ENCODE results near the gene DNAJC4. TPM values are rescaled to one million over a fixed set of nuclear protein-coding genes. Genes with fewer than 3 reads are reported as not detected.
"Not testable (repeated sequence)": the region's sequence is repeated elsewhere in the genome, so short reads cannot be mapped to it uniquely, and the experiment has no call there.

Gene DNAJC4
- total RNA-seq, 1 donor from 2014 or later: 39.1 TPM

- H3K4me3 Mint-ChIP-seq (ENCODE audit: low read depth): peak overlapping the region; percentile 22
- peaks cover 5% of the 10 kb centered on the region for H3K36me3 Mint-ChIP-seq (ENCODE audit: insufficient read depth)
- peaks cover 11% of the 10 kb centered on the region for H3K4me1 Mint-ChIP-seq (ENCODE audit: low read depth)
- no peaks in the 10 kb centered on the region for H3K9me3 Mint-ChIP-seq (ENCODE audit: low read depth)
- no peaks in the 10 kb centered on the region for H3K27me3 Mint-ChIP-seq
- TF ChIP-seq CTCF (IDR thresholded peaks at IDR 0.05; ENCODE audit: unreplicated experiment): no peak
- H3K27ac Mint-ChIP-seq: no peak overlapping the region
- no peak for DNase-seq (ENCODE audit: low spot score, unreplicated experiment)
These were observed 13.0 kb downstream of the DNAJC4 start for GRCh38 chr11:64243236-64243854.

GRCh38 chr11:64244107-64244506 lies 13.8 kb downstream of the DNAJC4 start:
- peak overlapping the region; percentile 50 for H3K4me3 Mint-ChIP-seq (ENCODE audit: low read depth)
- no peak for TF ChIP-seq CTCF (IDR thresholded peaks at IDR 0.05; ENCODE audit: unreplicated experiment)
- no peaks in the 10 kb centered on the region for H3K9me3 Mint-ChIP-seq (ENCODE audit: low read depth)
- DNase-seq (ENCODE audit: low spot score, unreplicated experiment): no peak
- H3K4me1 Mint-ChIP-seq (ENCODE audit: low read depth): peaks cover 11% of the 10 kb centered on the region
- no peaks in the 10 kb centered on the region for H3K27me3 Mint-ChIP-seq
- H3K27ac Mint-ChIP-seq: no peak overlapping the region
- peaks cover 4% of the 10 kb centered on the region for H3K36me3 Mint-ChIP-seq (ENCODE audit: insufficient read depth)

- Mint-ChIP-seq H3K36me3 (ENCODE audit: insufficient read depth) (peaks cover 4% of the 10 kb centered on the region), H3K27ac (no peak overlapping the region), H3K4me3 (ENCODE audit: low read depth) (peak overlapping the region; percentile 86), H3K4me1 (ENCODE audit: low read depth) (peaks cover 11% of the 10 kb centered on the region), H3K27me3 (peaks cover 2% of the 10 kb centered on the region), H3K9me3 (ENCODE audit: low read depth) (no peaks in the 10 kb centered on the region)
- no peak for DNase-seq (ENCODE audit: low spot score, unreplicated experiment)
- no peak for TF ChIP-seq CTCF (IDR thresholded peaks at IDR 0.05; ENCODE audit: unreplicated experiment)
These were observed 14.6 kb downstream of the DNAJC4 start for GRCh38 chr11:64244966-64245365.

- no peak for DNase-seq (ENCODE audit: low spot score, unreplicated experiment)
- Mint-ChIP-seq H3K36me3 (ENCODE audit: insufficient read depth) (peaks cover 4% of the 10 kb centered on the region), H3K27me3 (peaks cover 3% of the 10 kb centered on the region), H3K4me1 (ENCODE audit: low read depth) (peaks cover 8% of the 10 kb centered on the region), H3K27ac (peak overlapping the region; percentile 90), H3K9me3 (ENCODE audit: low read depth) (no peaks in the 10 kb centered on the region), H3K4me3 (ENCODE audit: low read depth) (peak overlapping the region; percentile 86)
- TF ChIP-seq CTCF (IDR thresholded peaks at IDR 0.05; ENCODE audit: unreplicated experiment): no peak
These were observed 15.1 kb downstream of the DNAJC4 start for GRCh38 chr11:64245401-64245796.

GRCh38 chr11:64245797-64246620 lies 15.7 kb downstream of the DNAJC4 start:
- TF ChIP-seq CTCF (IDR thresholded peaks at IDR 0.05; ENCODE audit: unreplicated experiment): no peak
- no peaks in the 10 kb centered on the region for H3K9me3 Mint-ChIP-seq (ENCODE audit: low read depth)
- peaks cover 4% of the 10 kb centered on the region for H3K36me3 Mint-ChIP-seq (ENCODE audit: insufficient read depth)
- H3K27ac Mint-ChIP-seq: peak overlapping the region; percentile 90
- H3K4me1 Mint-ChIP-seq (ENCODE audit: low read depth): peaks cover 6% of the 10 kb centered on the region
- H3K27me3 Mint-ChIP-seq: peaks cover 3% of the 10 kb centered on the region
- peak overlapping the region; percentile 86 for H3K4me3 Mint-ChIP-seq (ENCODE audit: low read depth)
- no peak for DNase-seq (ENCODE audit: low spot score, unreplicated experiment)

GRCh38 chr11:64246621-64246870 lies 16.2 kb downstream of the DNAJC4 start:
- peak overlapping the region; percentile 86 for H3K4me3 Mint-ChIP-seq (ENCODE audit: low read depth)
- not testable (repeated sequence) for H3K36me3 Mint-ChIP-seq (ENCODE audit: insufficient read depth); H3K9me3 Mint-ChIP-seq (ENCODE audit: low read depth); DNase-seq (ENCODE audit: low spot score, unreplicated experiment); H3K27ac Mint-ChIP-seq; H3K27me3 Mint-ChIP-seq; H3K4me1 Mint-ChIP-seq (ENCODE audit: low read depth)

Data from progenitor cell of endocrine pancreas (in vitro differentiated cells).